Measurements from ENCODE around the gene CD36.

CD36 gene

GRCh38 chr7:80607136-80607535 is 31.3 kb upstream of the CD36 start:
- no peaks in the 10 kb centered on the region for H3K36me3 ChIP-seq (ENCODE audit: control insufficient read depth in 2 of 2, insufficient read depth in 2 of 2, low read length in 2 of 2)
- no peak overlapping the region for H3K9ac ChIP-seq (ENCODE audit: low read length in 2 of 2)
- H3K27ac ChIP-seq (ENCODE audit: low read length) = no peak overlapping the region
- no peaks in the 10 kb centered on the region for H3K4me1 ChIP-seq (ENCODE audit: control insufficient read depth, insufficient read depth, low read length)
- no peaks in the 10 kb centered on the region for H3K9me3 ChIP-seq (ENCODE audit: control insufficient read depth in 2 of 2, low read length in 2 of 2)
- no peaks in the 10 kb centered on the region for H3K27me3 ChIP-seq (ENCODE audit: control insufficient read depth in 1 of 2, insufficient read depth in 2 of 2, low read length in 2 of 2)
- H3K4me3 ChIP-seq (ENCODE audit: low read length in 2 of 2) = no peak overlapping the region

GRCh38 chr7:80608336-80608735 is 30.1 kb upstream of the CD36 start:
- Histone ChIP-seq H3K9me3 (ENCODE audit: control insufficient read depth in 2 of 2, low read length in 2 of 2) (no peaks in the 10 kb centered on the region), H3K27ac (ENCODE audit: low read length) (no peak overlapping the region), H3K36me3 (ENCODE audit: control insufficient read depth in 2 of 2, insufficient read depth in 2 of 2, low read length in 2 of 2) (no peaks in the 10 kb centered on the region), H3K9ac (ENCODE audit: low read length in 2 of 2) (no peak overlapping the region), H3K4me3 (ENCODE audit: low read length in 2 of 2) (no peak overlapping the region), H3K27me3 (ENCODE audit: control insufficient read depth in 1 of 2, insufficient read depth in 2 of 2, low read length in 2 of 2) (no peaks in the 10 kb centered on the region), H3K4me1 (ENCODE audit: control insufficient read depth, insufficient read depth, low read length) (no peaks in the 10 kb centered on the region)

- H3K4me1 ChIP-seq (ENCODE audit: control insufficient read depth, insufficient read depth, low read length) = no peaks in the 10 kb centered on the region
- no peak overlapping the region for H3K9ac ChIP-seq (ENCODE audit: low read length in 2 of 2)
- H3K4me3 ChIP-seq (ENCODE audit: low read length in 2 of 2) = no peak overlapping the region
- no peaks in the 10 kb centered on the region for H3K27me3 ChIP-seq (ENCODE audit: control insufficient read depth in 1 of 2, insufficient read depth in 2 of 2, low read length in 2 of 2)
- H3K9me3 ChIP-seq (ENCODE audit: control insufficient read depth in 2 of 2, low read length in 2 of 2) = no peaks in the 10 kb centered on the region
- H3K27ac ChIP-seq (ENCODE audit: low read length) = no peak overlapping the region
- no peaks in the 10 kb centered on the region for H3K36me3 ChIP-seq (ENCODE audit: control insufficient read depth in 2 of 2, insufficient read depth in 2 of 2, low read length in 2 of 2)
Observed at GRCh38 chr7:80609751-80610150, 28.7 kb upstream of the CD36 start.

GRCh38 chr7:80611353-80611752 is 27.1 kb upstream of the CD36 start:
- no peak overlapping the region for H3K4me3 ChIP-seq (ENCODE audit: low read length in 2 of 2)
- H3K36me3 ChIP-seq (ENCODE audit: control insufficient read depth in 2 of 2, insufficient read depth in 2 of 2, low read length in 2 of 2) = no peaks in the 10 kb centered on the region
- no peaks in the 10 kb centered on the region for H3K27me3 ChIP-seq (ENCODE audit: control insufficient read depth in 1 of 2, insufficient read depth in 2 of 2, low read length in 2 of 2)
- H3K4me1 ChIP-seq (ENCODE audit: control insufficient read depth, insufficient read depth, low read length) = no peaks in the 10 kb centered on the region
- no peak overlapping the region for H3K9ac ChIP-seq (ENCODE audit: low read length in 2 of 2)
- H3K27ac ChIP-seq (ENCODE audit: low read length) = no peak overlapping the region
- H3K9me3 ChIP-seq (ENCODE audit: control insufficient read depth in 2 of 2, low read length in 2 of 2) = no peaks in the 10 kb centered on the region

GRCh38 chr7:80611779-80612178 is 26.7 kb upstream of the CD36 start:
- no peaks in the 10 kb centered on the region for H3K27me3 ChIP-seq (ENCODE audit: control insufficient read depth in 1 of 2, insufficient read depth in 2 of 2, low read length in 2 of 2)
- H3K9ac ChIP-seq (ENCODE audit: low read length in 2 of 2) = no peak overlapping the region
- no peak overlapping the region for H3K27ac ChIP-seq (ENCODE audit: low read length)
- H3K4me3 ChIP-seq (ENCODE audit: low read length in 2 of 2) = no peak overlapping the region
- H3K9me3 ChIP-seq (ENCODE audit: control insufficient read depth in 2 of 2, low read length in 2 of 2) = no peaks in the 10 kb centered on the region
- no peaks in the 10 kb centered on the region for H3K36me3 ChIP-seq (ENCODE audit: control insufficient read depth in 2 of 2, insufficient read depth in 2 of 2, low read length in 2 of 2)
- H3K4me1 ChIP-seq (ENCODE audit: control insufficient read depth, insufficient read depth, low read length) = no peaks in the 10 kb centered on the region

GRCh38 chr7:80612880-80613279 is 25.6 kb upstream of the CD36 start:
- Histone ChIP-seq H3K9ac (ENCODE audit: low read length in 2 of 2) (no peak overlapping the region), H3K36me3 (ENCODE audit: control insufficient read depth in 2 of 2, insufficient read depth in 2 of 2, low read length in 2 of 2) (no peaks in the 10 kb centered on the region), H3K9me3 (ENCODE audit: control insufficient read depth in 2 of 2, low read length in 2 of 2) (no peaks in the 10 kb centered on the region), H3K27me3 (ENCODE audit: control insufficient read depth in 1 of 2, insufficient read depth in 2 of 2, low read length in 2 of 2) (no peaks in the 10 kb centered on the region), H3K27ac (ENCODE audit: low read length) (no peak overlapping the region), H3K4me3 (ENCODE audit: low read length in 2 of 2) (no peak overlapping the region), H3K4me1 (ENCODE audit: control insufficient read depth, insufficient read depth, low read length) (no peaks in the 10 kb centered on the region)

GRCh38 chr7:80613519-80613918 is 24.9 kb upstream of the CD36 start:
- H3K4me3 ChIP-seq (ENCODE audit: low read length in 2 of 2) = no peak overlapping the region
- H3K9ac ChIP-seq (ENCODE audit: low read length in 2 of 2) = no peak overlapping the region
- H3K4me1 ChIP-seq (ENCODE audit: control insufficient read depth, insufficient read depth, low read length) = no peaks in the 10 kb centered on the region
- H3K27ac ChIP-seq (ENCODE audit: low read length) = no peak overlapping the region
- no peaks in the 10 kb centered on the region for H3K36me3 ChIP-seq (ENCODE audit: control insufficient read depth in 2 of 2, insufficient read depth in 2 of 2, low read length in 2 of 2)
- H3K9me3 ChIP-seq (ENCODE audit: control insufficient read depth in 2 of 2, low read length in 2 of 2) = peaks cover 0 to 4% of the 10 kb centered on the region in 2 donors
- no peaks in the 10 kb centered on the region for H3K27me3 ChIP-seq (ENCODE audit: control insufficient read depth in 1 of 2, insufficient read depth in 2 of 2, low read length in 2 of 2)

- no peaks in the 10 kb centered on the region for H3K27me3 ChIP-seq (ENCODE audit: control insufficient read depth in 1 of 2, insufficient read depth in 2 of 2, low read length in 2 of 2)
- no peaks in the 10 kb centered on the region for H3K36me3 ChIP-seq (ENCODE audit: control insufficient read depth in 2 of 2, insufficient read depth in 2 of 2, low read length in 2 of 2)
- H3K27ac ChIP-seq (ENCODE audit: low read length) = no peak overlapping the region
- peaks cover 5 to 9% of the 10 kb centered on the region in 2 donors for H3K9me3 ChIP-seq (ENCODE audit: control insufficient read depth in 2 of 2, low read length in 2 of 2)
- no peak overlapping the region for H3K4me3 ChIP-seq (ENCODE audit: low read length in 2 of 2)
- no peak overlapping the region for H3K9ac ChIP-seq (ENCODE audit: low read length in 2 of 2)
- H3K4me1 ChIP-seq (ENCODE audit: control insufficient read depth, insufficient read depth, low read length) = no peaks in the 10 kb centered on the region
Observed at GRCh38 chr7:80614851-80615271, 23.6 kb upstream of the CD36 start.

- Histone ChIP-seq H3K36me3 (ENCODE audit: control insufficient read depth in 2 of 2, insufficient read depth in 2 of 2, low read length in 2 of 2) (no peaks in the 10 kb centered on the region), H3K9me3 (ENCODE audit: control insufficient read depth in 2 of 2, low read length in 2 of 2) (peaks cover 5 to 9% of the 10 kb centered on the region in 2 donors), H3K4me3 (ENCODE audit: low read length in 2 of 2) (no peak overlapping the region), H3K27me3 (ENCODE audit: control insufficient read depth in 1 of 2, insufficient read depth in 2 of 2, low read length in 2 of 2) (no peaks in the 10 kb centered on the region), H3K4me1 (ENCODE audit: control insufficient read depth, insufficient read depth, low read length) (no peaks in the 10 kb centered on the region), H3K27ac (ENCODE audit: low read length) (no peak overlapping the region), H3K9ac (ENCODE audit: low read length in 2 of 2) (no peak overlapping the region)
Observed at GRCh38 chr7:80618096-80618495, 20.3 kb upstream of the CD36 start.

GRCh38 chr7:80619741-80620140 is 18.7 kb upstream of the CD36 start:
- H3K9ac ChIP-seq (ENCODE audit: low read length in 2 of 2) = no peak overlapping the region
- H3K4me1 ChIP-seq (ENCODE audit: control insufficient read depth, insufficient read depth, low read length) = no peaks in the 10 kb centered on the region
- H3K4me3 ChIP-seq (ENCODE audit: low read length in 2 of 2) = no peak overlapping the region
- no peaks in the 10 kb centered on the region for H3K27me3 ChIP-seq (ENCODE audit: control insufficient read depth in 1 of 2, insufficient read depth in 2 of 2, low read length in 2 of 2)
- H3K36me3 ChIP-seq (ENCODE audit: control insufficient read depth in 2 of 2, insufficient read depth in 2 of 2, low read length in 2 of 2) = no peaks in the 10 kb centered on the region
- peaks cover 5 to 9% of the 10 kb centered on the region in 2 donors for H3K9me3 ChIP-seq (ENCODE audit: control insufficient read depth in 2 of 2, low read length in 2 of 2)
- no peak overlapping the region for H3K27ac ChIP-seq (ENCODE audit: low read length)

- Histone ChIP-seq H3K9ac (ENCODE audit: low read length in 2 of 2) (no peak overlapping the region), H3K4me3 (ENCODE audit: low read length in 2 of 2) (no peak overlapping the region), H3K27me3 (ENCODE audit: control insufficient read depth in 1 of 2, insufficient read depth in 2 of 2, low read length in 2 of 2) (no peaks in the 10 kb centered on the region), H3K9me3 (ENCODE audit: control insufficient read depth in 2 of 2, low read length in 2 of 2) (peaks cover 5 to 9% of the 10 kb centered on the region in 2 donors), H3K36me3 (ENCODE audit: control insufficient read depth in 2 of 2, insufficient read depth in 2 of 2, low read length in 2 of 2) (no peaks in the 10 kb centered on the region), H3K27ac (ENCODE audit: low read length) (no peak overlapping the region), H3K4me1 (ENCODE audit: control insufficient read depth, insufficient read depth, low read length) (no peaks in the 10 kb centered on the region)
Observed at GRCh38 chr7:80622541-80622940, 15.9 kb upstream of the CD36 start.
